ENCODE data around the gene TNFRSF21. TPM values are rescaled to one million over a fixed set of nuclear protein-coding genes. Genes with fewer than 3 reads are reported as not detected.
A peak's percentile ranks its signal among the peaks of the same experiment; 100 is the strongest.

Gene TNFRSF21
- total RNA-seq, 1 donor from 2014 or later, result 74.2 TPM

- no peaks in the 10 kb centered on the region for H3K4me1 Mint-ChIP-seq (ENCODE audit: unreplicated experiment)
- TF ChIP-seq CTCF (conservative IDR thresholded peaks at IDR 0.05), result no peak
These were observed 43.3 kb upstream of the TNFRSF21 start for GRCh38 chr6:47352966-47353365.

GRCh38 chr6:47352194-47352920 is 42.7 kb upstream of the TNFRSF21 start:
- no peak overlapping the region for H3K27ac Mint-ChIP-seq
- no peak for DNase-seq (ENCODE audit: extremely low spot score, unreplicated experiment)
- H3K4me1 Mint-ChIP-seq (ENCODE audit: unreplicated experiment), result no peaks in the 10 kb centered on the region
- no peak overlapping the region for H3K4me3 Mint-ChIP-seq
- H3K36me3 Mint-ChIP-seq, result no peaks in the 10 kb centered on the region
- no peaks in the 10 kb centered on the region for H3K9me3 Mint-ChIP-seq
- peak; percentile 25 for TF ChIP-seq CTCF (conservative IDR thresholded peaks at IDR 0.05)
- H3K27me3 Mint-ChIP-seq, result no peaks in the 10 kb centered on the region

More at GRCh38 chr6:47352966-47353365, 43.3 kb upstream of the TNFRSF21 start:
- Mint-ChIP-seq H3K27me3 (no peaks in the 10 kb centered on the region), H3K4me3 (no peak overlapping the region), H3K36me3 (no peaks in the 10 kb centered on the region), H3K9me3 (no peaks in the 10 kb centered on the region), H3K27ac (no peak overlapping the region)
- DNase-seq (ENCODE audit: extremely low spot score, unreplicated experiment), result no peak

- H3K4me3 Mint-ChIP-seq, result no peak overlapping the region
- H3K36me3 Mint-ChIP-seq, result no peaks in the 10 kb centered on the region
- DNase-seq (ENCODE audit: extremely low spot score, unreplicated experiment), result no peak
- no peak overlapping the region for H3K27ac Mint-ChIP-seq
- TF ChIP-seq CTCF (conservative IDR thresholded peaks at IDR 0.05), result no peak
- no peaks in the 10 kb centered on the region for H3K4me1 Mint-ChIP-seq (ENCODE audit: unreplicated experiment)
- H3K27me3 Mint-ChIP-seq, result no peaks in the 10 kb centered on the region
- no peaks in the 10 kb centered on the region for H3K9me3 Mint-ChIP-seq
These were observed 41.9 kb upstream of the TNFRSF21 start for GRCh38 chr6:47351621-47352020.

- Mint-ChIP-seq H3K36me3 (no peaks in the 10 kb centered on the region), H3K27me3 (no peaks in the 10 kb centered on the region), H3K4me1 (ENCODE audit: unreplicated experiment) (no peaks in the 10 kb centered on the region), H3K27ac (no peak overlapping the region), H3K4me3 (no peak overlapping the region), H3K9me3 (no peaks in the 10 kb centered on the region)
- DNase-seq (ENCODE audit: extremely low spot score, unreplicated experiment), result no peak
- TF ChIP-seq CTCF (conservative IDR thresholded peaks at IDR 0.05), result no peak
These were observed 40.2 kb upstream of the TNFRSF21 start for GRCh38 chr6:47349931-47350330.

- H3K27ac Mint-ChIP-seq, result no peak overlapping the region
- H3K4me3 Mint-ChIP-seq, result no peak overlapping the region
- peaks cover 11% of the 10 kb centered on the region for H3K4me1 Mint-ChIP-seq (ENCODE audit: unreplicated experiment)
- H3K9me3 Mint-ChIP-seq, result no peaks in the 10 kb centered on the region
- no peak for TF ChIP-seq CTCF (conservative IDR thresholded peaks at IDR 0.05)
- H3K27me3 Mint-ChIP-seq, result no peaks in the 10 kb centered on the region
- DNase-seq (ENCODE audit: extremely low spot score, unreplicated experiment), result no peak
- H3K36me3 Mint-ChIP-seq, result no peaks in the 10 kb centered on the region
These were observed 38.7 kb upstream of the TNFRSF21 start for GRCh38 chr6:47348316-47348863.
